ENCODE data around the gene PYGL. TPM values are rescaled to one million over a fixed set of nuclear protein-coding genes. Genes with fewer than 3 reads are reported as not detected.

Gene PYGL
- total RNA-seq, 1 experiment from 2014 or later: 44.5 TPM

- DNase-seq (ENCODE audit: low spot score): no peak
Observed at GRCh38 chr14:50874757-50875156, 69.5 kb downstream of the PYGL start.

DNA sequence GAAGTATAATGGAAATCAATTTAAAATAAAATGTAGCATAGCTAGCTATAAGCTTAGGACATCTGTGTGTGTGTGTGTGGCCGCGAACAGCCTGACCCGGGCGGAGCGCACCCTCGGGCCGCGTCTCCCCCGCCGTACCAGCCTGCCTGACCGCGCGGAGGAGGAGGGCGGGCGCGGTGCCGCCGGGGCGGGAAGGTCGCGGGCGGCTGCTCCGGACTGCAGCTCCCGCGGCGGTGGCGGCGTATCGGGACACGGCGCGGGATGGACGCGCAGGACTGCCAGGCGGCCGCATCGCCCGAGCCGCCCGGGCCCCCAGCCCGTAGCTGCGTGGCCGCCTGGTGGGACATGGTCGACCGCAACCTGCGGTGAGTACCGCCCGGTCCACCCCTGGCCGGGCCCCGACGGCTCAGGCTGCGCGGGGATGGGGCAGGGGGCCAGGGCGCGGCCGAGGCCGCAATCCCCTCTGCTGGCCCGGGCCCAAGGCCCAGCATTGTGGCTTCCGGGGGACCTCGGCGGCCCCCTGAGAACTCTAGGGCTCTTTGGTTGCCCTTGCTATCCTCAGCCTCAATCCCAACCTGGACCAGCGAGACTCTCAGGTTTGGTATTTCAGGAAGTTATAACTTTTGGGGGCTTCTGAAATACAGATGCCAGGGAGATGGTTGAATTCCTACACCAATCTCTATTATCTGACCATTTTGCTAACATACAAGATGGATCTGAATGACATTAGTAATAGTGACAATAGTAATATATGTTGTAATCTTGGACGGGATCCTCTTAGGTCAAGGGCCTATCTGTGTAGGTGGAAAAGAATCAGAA lies 72.2 kb downstream of the PYGL start, which contains the start of gene ABHD12B:
ABHD12B (plus strand) TSS at position 140 of the 819 bp plus-strand sequence; CDS start at position 262, 122 bp downstream.
- no peak for DNase-seq (ENCODE audit: low spot score)

DNA sequence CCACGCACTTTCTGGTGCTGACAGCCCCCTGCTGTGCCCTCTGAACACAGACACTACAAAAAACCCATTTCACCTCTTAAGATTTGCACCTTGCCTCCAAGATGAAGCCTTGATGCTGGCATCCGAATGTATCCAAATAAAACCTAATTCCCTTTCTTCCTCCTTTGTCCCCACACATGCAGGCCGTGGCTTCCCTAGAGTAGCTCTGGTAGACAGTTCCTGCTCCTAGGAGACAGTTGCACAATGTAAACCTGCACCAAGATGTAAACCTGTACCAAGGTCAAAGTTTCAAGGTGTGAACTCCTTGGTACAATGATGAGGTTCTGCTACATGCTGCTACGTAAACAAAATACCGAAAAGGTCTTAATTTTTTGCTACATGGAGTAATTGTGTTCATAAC lies 73.1 kb downstream of the PYGL start:
- no peak for DNase-seq (ENCODE audit: low spot score)

DNA sequence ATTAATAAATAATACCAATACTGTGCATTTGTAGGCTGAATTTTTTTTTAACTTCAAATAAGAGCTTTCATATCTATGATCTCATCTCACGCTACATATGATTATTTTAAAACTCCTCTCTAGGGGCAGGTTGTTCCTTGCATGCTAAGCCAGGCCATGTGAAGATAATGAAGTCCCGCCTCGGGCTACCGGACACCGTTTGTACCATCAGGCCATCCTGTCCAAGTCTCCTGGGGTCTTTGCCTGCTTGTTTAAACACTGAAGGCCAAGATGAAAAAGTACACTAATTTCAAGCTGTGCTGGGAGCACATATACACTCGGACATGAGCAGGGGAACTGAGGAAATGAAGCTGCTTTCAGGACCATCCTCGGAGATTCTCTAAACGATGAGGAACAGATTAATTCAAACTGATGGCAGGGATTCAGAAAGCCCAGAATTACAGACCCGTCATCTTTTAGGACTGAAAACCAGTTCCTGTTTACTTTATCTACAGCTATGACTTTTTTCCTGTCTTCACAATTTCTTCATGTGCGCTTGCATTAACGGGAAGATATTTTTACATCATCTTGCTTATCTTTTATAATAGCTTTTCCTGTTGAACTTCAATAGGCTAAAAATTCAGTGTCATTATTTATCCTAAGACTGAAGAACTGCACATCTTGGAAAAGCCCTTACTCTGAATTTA lies 78.7 kb downstream of the PYGL start:
- DNase-seq (ENCODE audit: low spot score): no peak

DNA sequence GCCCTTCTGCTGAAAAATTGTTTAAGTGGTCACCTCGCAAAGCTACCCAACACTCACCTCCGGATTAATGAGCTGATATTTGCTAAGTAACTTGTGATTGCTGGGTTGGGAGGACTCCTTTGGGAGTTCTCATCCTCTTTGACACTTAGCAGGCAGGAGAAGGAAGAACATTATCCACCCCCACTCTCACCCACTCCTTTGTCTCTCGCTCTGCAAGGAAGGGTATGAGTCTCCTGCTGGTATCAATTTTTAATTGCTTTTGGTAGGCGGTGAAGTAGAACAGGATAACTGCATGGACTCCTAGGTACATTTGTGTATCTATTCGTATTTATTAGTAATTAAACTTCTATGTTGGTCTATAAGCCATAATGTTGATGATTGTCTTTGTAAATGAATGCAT lies 79.3 kb downstream of the PYGL start:
- no peak for DNase-seq (ENCODE audit: low spot score)

- DNase-seq (ENCODE audit: low spot score): no peak
Observed at GRCh38 chr14:50864237-50864636, 80.0 kb downstream of the PYGL start.

- no peak for DNase-seq (ENCODE audit: low spot score)
Observed at GRCh38 chr14:50862036-50862570, 82.2 kb downstream of the PYGL start.

DNA sequence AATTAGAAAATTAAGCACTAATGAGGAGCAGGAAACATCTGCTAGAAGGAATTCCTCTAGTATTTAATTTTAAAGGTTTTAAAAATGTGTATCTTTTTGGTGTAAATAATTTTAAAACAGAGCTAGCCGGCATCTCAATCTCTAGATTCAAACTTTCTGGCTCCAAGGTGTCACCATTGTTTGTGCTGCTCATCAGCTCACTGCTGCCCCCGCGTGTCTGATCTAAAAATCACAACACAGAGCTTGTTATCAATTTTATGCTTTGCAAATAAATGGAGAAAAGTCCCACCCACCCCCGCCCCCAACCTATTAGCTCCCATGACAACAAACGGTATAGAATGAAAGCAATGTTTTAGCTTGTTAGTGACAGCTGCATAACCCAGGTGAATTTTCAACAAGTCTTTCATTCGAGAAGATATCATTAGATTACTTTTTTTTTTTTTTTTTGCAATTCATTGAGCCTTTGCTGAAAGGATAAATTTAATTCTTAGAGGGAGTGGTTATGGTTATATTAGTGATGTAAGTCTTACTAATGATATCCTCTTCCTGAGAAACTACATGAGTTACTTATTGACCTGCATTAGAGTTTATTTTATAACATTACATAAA lies 83.7 kb downstream of the PYGL start:
- peak; percentile 87 for DNase-seq (ENCODE audit: low spot score)

DNA sequence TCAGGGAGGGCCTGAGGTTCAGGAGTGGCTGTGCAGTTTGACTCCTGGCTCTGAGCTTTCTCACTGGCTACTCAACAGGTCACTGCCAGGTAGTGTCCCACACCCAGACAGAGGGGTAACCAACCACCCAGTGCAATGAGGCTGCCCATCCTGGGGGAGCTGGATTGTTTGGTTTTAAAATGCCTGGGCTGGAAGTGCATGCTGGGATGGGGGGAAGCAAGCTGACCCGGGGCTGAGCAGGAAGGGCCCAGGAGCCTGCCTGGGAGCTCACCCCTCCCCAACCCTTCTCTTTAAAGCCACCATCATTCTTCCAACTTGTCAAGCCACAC lies 85.0 kb downstream of the PYGL start:
- DNase-seq (ENCODE audit: low spot score): no peak

- DNase-seq (ENCODE audit: low spot score): no peak
Observed at GRCh38 chr14:50856660-50857059, 87.6 kb downstream of the PYGL start.

- peak; percentile 2 for DNase-seq (ENCODE audit: low spot score)
Observed at GRCh38 chr14:50855558-50855957, 88.7 kb downstream of the PYGL start.

Other genes starting within 250 kb of the PYGL start
- 5.9 and 12.4 TPM in 2 replicates for gene NIN, start 113.3 kb downstream of the PYGL start, total RNA-seq (2014; rRNA removed; shearing (Covaris generic))
- not detected in 2 replicates for gene ABHD12B, start 72.4 kb downstream of the PYGL start, total RNA-seq (2014; rRNA removed; shearing (Covaris generic))
- gene TRIM9, start 150.6 kb upstream of the PYGL start, total RNA-seq (2014; rRNA removed; shearing (Covaris generic)): not detected in 2 replicates